Measurements from ENCODE around the gene MYL9.

The MYL9 gene

DNA sequence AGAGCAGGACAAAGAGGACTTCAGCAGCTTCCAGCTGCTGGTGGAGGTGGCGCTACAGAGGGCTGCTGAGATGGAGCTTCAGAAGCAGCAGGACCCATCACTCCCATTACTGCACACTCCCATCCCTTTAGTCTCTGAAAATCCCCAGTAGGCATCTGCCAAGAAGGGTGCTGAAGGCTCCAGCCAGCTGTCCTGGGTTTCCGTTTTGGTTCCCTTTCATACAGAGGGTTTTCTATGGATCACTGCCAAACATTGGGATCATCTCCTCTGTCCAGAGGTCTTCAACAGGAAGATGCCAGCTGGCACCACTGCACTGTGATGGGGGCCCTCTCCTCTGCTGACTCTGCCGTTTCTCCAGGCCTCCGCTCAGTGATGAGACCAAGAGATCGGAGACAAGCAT, 50.0 kb downstream of the MYL9 start:
- H3K9me3 ChIP-seq (ENCODE audit: control insufficient read depth, low read length) = peaks cover 4% of the 10 kb centered on the region
- no peak overlapping the region for H3K4me3 ChIP-seq (ENCODE audit: low read length)
- DNase-seq (ENCODE audit: low read depth) = no peak
- H3K36me3 ChIP-seq (ENCODE audit: control insufficient read depth, insufficient read depth, low read length, severe bottlenecking) = no peaks in the 10 kb centered on the region
- H3K4me1 ChIP-seq (ENCODE audit: control insufficient read depth, insufficient read depth, low read length) = no peaks in the 10 kb centered on the region
- H3K27me3 ChIP-seq (replicated peaks; ENCODE audit: control insufficient read depth, insufficient read depth, low read length) = peaks cover 14% of the 10 kb centered on the region
- H3K9ac ChIP-seq (ENCODE audit: low read length) = no peak overlapping the region

DNA sequence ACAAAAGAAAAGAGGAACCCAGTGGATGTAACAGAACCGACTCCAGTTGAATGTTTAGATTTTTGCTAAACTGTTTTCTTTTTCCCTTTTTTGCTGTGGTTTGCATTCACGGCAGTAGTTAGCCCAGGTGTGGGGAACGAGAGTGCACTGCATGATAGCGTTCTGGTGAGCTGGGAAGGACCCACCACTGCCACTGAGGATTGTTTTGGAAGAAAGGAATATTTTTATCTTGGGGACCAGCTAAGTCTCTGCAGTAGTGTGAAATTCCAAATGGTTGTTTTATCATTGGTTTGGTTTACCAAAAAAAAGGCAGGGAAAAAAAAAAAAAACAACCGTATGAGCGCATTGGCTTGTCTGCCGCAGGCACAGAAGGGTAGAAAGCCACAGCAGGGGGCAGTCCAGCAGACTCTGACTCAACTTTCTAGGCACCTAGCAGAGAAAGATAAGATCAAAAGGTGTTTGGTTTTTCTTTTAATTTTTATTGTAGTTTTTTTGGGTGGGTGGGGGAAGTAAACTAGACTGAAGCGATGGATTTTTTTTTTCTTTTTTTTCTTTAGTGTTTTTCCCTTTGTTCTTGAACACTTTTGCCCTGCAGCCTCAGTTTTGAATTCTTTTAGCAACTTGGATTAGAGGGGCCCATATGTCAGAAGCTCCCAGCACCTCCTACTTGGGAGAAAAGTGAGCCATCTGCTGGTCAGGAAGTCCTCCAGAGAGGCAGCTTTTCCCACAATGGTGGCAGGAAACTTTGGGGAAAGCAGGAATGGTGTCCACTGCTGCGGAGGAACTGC, 50.7 kb downstream of the MYL9 start:
- Histone ChIP-seq H3K9ac (ENCODE audit: low read length) (no peak overlapping the region), H3K27me3 (replicated peaks; ENCODE audit: control insufficient read depth, insufficient read depth, low read length) (peaks cover 10% of the 10 kb centered on the region), H3K36me3 (ENCODE audit: control insufficient read depth, insufficient read depth, low read length, severe bottlenecking) (no peaks in the 10 kb centered on the region), H3K4me1 (ENCODE audit: control insufficient read depth, insufficient read depth, low read length) (no peaks in the 10 kb centered on the region), H3K9me3 (ENCODE audit: control insufficient read depth, low read length) (peaks cover 4% of the 10 kb centered on the region), H3K4me3 (ENCODE audit: low read length) (no peak overlapping the region)
- DNase-seq (ENCODE audit: low read depth) = peak; percentile 66

DNA sequence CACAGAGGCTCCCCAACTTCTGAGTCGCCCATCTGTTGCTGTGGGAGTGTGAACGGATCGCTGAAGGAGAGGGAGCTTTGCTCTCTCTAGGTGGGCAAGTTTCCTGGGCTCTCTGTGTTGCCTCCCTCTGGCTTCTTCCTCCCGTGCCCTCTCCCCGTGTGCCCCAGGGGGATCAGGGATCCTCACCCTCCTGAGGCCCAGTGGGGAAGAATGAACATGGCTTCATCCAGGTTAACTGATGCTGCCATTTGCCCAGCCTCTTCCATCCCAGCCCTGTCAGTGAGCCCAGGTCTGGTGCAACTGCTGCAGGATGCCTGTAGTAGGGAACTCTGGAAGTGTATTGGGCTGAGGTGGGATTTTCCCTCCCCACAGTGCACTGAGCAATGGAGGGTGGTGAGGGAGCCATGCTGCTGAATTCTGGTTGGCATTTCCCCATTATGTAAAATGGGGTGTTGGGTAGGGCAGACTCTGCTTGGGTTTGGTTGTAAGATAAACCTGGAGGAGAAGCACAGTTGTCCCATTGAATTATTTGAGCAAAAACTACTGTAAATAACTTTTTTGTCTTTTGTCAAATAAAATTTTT, 52.1 kb downstream of the MYL9 start:
- Histone ChIP-seq H3K27me3 (replicated peaks; ENCODE audit: control insufficient read depth, insufficient read depth, low read length) (peaks cover 12% of the 10 kb centered on the region), H3K4me1 (ENCODE audit: control insufficient read depth, insufficient read depth, low read length) (no peaks in the 10 kb centered on the region), H3K4me3 (ENCODE audit: low read length) (no peak overlapping the region), H3K9me3 (ENCODE audit: control insufficient read depth, low read length) (peaks cover 4% of the 10 kb centered on the region), H3K36me3 (ENCODE audit: control insufficient read depth, insufficient read depth, low read length, severe bottlenecking) (no peaks in the 10 kb centered on the region), H3K9ac (ENCODE audit: low read length) (no peak overlapping the region)
- DNase-seq (ENCODE audit: low read depth) = no peak

DNA sequence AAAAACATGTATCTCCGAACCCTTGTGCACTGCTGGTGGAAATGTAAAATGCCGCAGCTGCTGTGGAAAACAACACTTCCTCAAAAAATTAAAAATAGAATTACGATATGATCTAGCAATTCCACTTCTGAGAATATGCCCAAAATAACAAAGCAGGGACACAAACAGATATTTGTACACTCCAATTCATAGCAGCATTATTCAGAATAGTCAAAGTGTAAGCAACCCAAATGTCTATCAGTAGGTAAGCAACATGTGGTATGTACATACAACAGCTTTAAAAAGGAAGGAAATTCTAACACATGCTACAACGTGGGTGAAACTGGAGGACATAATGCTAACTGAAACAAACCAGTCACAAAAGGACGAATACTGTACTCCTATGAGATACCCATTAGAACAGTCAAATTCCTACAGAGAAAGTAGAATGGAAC, 58.6 kb downstream of the MYL9 start:
- no peak overlapping the region for H3K4me3 ChIP-seq (ENCODE audit: low read length)
- H3K9ac ChIP-seq (ENCODE audit: low read length) = no peak overlapping the region
- H3K27me3 ChIP-seq (replicated peaks; ENCODE audit: control insufficient read depth, insufficient read depth, low read length) = peaks cover 7% of the 10 kb centered on the region
- DNase-seq (ENCODE audit: low read depth) = no peak
- H3K9me3 ChIP-seq (ENCODE audit: control insufficient read depth, low read length) = no peaks in the 10 kb centered on the region
- no peaks in the 10 kb centered on the region for H3K36me3 ChIP-seq (ENCODE audit: control insufficient read depth, insufficient read depth, low read length, severe bottlenecking)
- H3K4me1 ChIP-seq (ENCODE audit: control insufficient read depth, insufficient read depth, low read length) = peaks cover 1% of the 10 kb centered on the region

Measured in adipocyte (in vitro differentiated cells).